Parathyroid adenoma (tissue), 2 donors: ENCODE data around the gene PGC.

Experiments
- H2AFZ ChIP-seq: fragments of 300-600 bp; sonication (generic); one replicate; pipeline ENCODE4 v1.7.0; 2017; ENCODE audit warnings: antibody characterized with exemption, mild to moderate bottlenecking
- H3K27ac ChIP-seq: fragments of 300-600 bp; sonication (generic); one replicate; pipeline ENCODE4 v1.7.0; 2017
- H3K27me3 ChIP-seq: fragments of 300-600 bp; sonication (generic); one replicate; pipeline ENCODE4 v1.7.0; 2017; ENCODE audit warnings: low read length; ENCODE audit not compliant: control insufficient read depth, insufficient read depth
- H3K36me3 ChIP-seq: fragments of 300-600 bp; sonication (generic); one replicate; pipeline ENCODE4 v1.7.0; 2017; ENCODE audit warnings: low read length; ENCODE audit not compliant: control insufficient read depth, insufficient read depth
- H3K4me1 ChIP-seq: fragments of 300-600 bp; sonication (generic); one replicate; pipeline ENCODE4 v1.7.0; 2017; ENCODE audit warnings: control low read depth
- H3K4me2 ChIP-seq: fragments of 300-600 bp; sonication (generic); one replicate; pipeline ENCODE4 v1.7.0; 2017; ENCODE audit warnings: low read length
- H3K4me3 ChIP-seq: fragments of 300-600 bp; sonication (generic); one replicate; pipeline ENCODE4 v1.7.0; 2017; ENCODE audit warnings: low read depth, low read length
- H3K79me2 ChIP-seq: fragments of 300-600 bp; sonication (generic); one replicate; pipeline ENCODE4 v1.7.0; 2017; ENCODE audit warnings: control low read depth
- H3K9ac ChIP-seq: fragments of 300-600 bp; sonication (generic); one replicate; pipeline ENCODE4 v1.7.0; 2017; ENCODE audit warnings: mild to moderate bottlenecking
- H3K9me3 ChIP-seq: fragments of 300-600 bp; sonication (generic); one replicate; pipeline ENCODE4 v1.7.0; 2017; ENCODE audit warnings: low read length; ENCODE audit not compliant: control insufficient read depth
- TF ChIP-seq, protein P1 (sequence below): fragments of 300-600 bp; sonication (generic); IDR thresholded peaks from one replicate; pipeline ENCODE4 v1.7.0; 2017; ENCODE audit warnings: antibody characterized with exemption, mild to moderate bottlenecking
- donor health status: primary hyperparathyroidism.

Gene PGC

DNA sequence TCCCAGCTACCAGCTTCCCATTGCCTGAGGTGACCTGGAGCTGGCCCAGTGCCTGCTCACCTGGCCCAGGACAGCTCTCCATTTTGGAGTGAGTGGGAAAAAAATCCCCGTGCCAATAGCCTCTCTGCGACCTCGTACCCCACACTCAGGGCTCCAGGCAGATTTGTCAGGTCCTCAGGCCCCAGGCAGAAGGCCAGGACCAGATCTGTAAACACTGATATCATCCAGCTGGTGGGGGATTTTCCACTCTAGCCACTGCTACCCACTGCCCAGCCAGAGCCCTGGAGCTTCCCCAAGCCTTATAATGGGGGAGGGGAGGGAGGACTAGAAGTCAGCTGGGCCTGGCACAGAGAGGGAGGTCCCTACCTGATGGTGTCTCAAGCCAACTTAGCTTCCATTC is 1.3 kb upstream of the PGC start:
- H3K9me3 ChIP-seq = no peaks in the 10 kb centered on the region
- no peaks in the 10 kb centered on the region for H3K36me3 ChIP-seq
- no peak overlapping the region for H3K4me3 ChIP-seq
- no peaks in the 10 kb centered on the region for H3K79me2 ChIP-seq
- peaks cover 5% of the 10 kb centered on the region for H3K4me1 ChIP-seq
- no peak overlapping the region for H2AFZ ChIP-seq
- H3K27ac ChIP-seq = no peak overlapping the region
- no peaks in the 10 kb centered on the region for H3K27me3 ChIP-seq
- H3K9ac ChIP-seq = no peak overlapping the region
- TF ChIP-seq, protein P1, sequence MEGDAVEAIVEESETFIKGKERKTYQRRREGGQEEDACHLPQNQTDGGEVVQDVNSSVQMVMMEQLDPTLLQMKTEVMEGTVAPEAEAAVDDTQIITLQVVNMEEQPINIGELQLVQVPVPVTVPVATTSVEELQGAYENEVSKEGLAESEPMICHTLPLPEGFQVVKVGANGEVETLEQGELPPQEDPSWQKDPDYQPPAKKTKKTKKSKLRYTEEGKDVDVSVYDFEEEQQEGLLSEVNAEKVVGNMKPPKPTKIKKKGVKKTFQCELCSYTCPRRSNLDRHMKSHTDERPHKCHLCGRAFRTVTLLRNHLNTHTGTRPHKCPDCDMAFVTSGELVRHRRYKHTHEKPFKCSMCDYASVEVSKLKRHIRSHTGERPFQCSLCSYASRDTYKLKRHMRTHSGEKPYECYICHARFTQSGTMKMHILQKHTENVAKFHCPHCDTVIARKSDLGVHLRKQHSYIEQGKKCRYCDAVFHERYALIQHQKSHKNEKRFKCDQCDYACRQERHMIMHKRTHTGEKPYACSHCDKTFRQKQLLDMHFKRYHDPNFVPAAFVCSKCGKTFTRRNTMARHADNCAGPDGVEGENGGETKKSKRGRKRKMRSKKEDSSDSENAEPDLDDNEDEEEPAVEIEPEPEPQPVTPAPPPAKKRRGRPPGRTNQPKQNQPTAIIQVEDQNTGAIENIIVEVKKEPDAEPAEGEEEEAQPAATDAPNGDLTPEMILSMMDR = no peak
- H3K4me2 ChIP-seq = no peak overlapping the region

DNA sequence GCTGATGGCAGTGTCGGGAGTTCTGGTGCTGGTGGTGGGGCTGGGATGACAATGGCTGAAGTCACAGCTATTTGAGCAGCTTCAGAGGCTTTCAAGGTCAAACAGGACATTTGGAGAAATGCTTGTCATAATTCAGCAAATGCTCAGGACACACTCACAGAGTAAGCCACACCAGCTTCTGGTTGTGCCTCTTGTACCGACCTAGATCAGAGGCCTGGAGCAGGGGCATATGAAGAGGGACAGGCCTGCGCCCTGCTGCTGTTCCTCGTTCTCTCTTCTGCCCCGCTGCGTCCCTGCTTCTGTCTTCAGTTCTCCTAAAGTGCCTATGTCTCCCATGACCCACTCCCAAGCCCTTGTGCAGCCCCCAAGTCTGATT is 893 bp upstream of the PGC start:
- Histone ChIP-seq H3K79me2 (no peaks in the 10 kb centered on the region), H3K27ac (no peak overlapping the region), H3K36me3 (no peaks in the 10 kb centered on the region), H3K4me2 (no peak overlapping the region), H3K9me3 (no peaks in the 10 kb centered on the region), H3K27me3 (no peaks in the 10 kb centered on the region), H3K9ac (no peak overlapping the region), H2AFZ (no peak overlapping the region), H3K4me1 (peaks cover 5% of the 10 kb centered on the region), H3K4me3 (no peak overlapping the region)
- TF ChIP-seq, protein P1 = no peak

DNA sequence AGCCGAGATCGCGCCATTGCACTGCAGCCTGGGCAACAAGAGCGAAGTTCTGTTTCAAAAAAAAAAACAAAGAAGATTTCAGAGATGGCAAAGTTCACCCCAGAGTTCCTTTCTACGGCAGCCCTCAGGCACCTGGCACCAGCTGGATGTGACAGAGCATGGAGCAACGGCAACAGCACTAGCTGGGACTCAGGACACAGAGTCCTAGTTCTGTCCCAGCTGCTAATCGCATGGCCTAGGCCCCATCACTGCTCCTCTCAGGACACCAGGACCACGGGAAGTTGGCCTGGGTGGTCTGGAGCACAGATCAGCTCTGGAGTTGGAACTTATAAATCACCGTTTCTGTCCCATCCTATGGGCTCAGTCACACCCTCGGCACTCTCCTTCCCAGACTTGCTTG is 1.1 kb downstream of the PGC start:
- H3K4me2 ChIP-seq = no peak overlapping the region
- no peak overlapping the region for H2AFZ ChIP-seq
- H3K27me3 ChIP-seq = no peaks in the 10 kb centered on the region
- no peaks in the 10 kb centered on the region for H3K79me2 ChIP-seq
- no peak overlapping the region for H3K4me3 ChIP-seq
- no peaks in the 10 kb centered on the region for H3K36me3 ChIP-seq
- no peaks in the 10 kb centered on the region for H3K9me3 ChIP-seq
- TF ChIP-seq, protein P1 = no peak
- no peak overlapping the region for H3K27ac ChIP-seq
- H3K4me1 ChIP-seq = peaks cover 5% of the 10 kb centered on the region
- H3K9ac ChIP-seq = no peak overlapping the region

DNA sequence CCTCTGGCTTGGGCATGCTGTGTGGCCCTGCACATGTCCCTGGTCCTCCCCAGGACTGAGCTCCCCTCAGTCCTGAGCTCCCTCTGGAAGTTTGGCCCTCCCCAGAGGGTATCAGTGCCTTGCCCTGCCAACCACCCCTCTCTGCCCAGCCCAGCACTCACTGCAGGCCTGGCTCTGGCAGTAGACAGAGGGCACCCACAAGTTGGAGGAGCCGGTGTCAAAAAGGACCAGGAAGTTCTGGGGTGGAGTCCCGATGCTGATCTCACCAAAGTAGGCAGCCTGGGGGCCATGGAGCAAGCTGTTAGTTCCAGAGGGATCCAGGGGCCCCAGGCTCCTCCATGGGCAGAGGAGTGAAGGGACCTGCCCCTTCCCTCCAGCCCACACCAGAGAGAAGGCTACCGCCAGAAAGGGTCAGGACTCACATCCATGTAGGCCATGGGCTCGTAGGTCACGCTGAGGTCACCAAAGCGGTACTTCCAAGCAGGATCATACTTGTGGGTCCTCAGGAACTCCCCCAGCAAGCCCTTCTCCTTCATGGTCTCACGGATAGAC is 2.9 kb downstream of the PGC start:
- H3K36me3 ChIP-seq = no peaks in the 10 kb centered on the region
- no peaks in the 10 kb centered on the region for H3K27me3 ChIP-seq
- H3K79me2 ChIP-seq = no peaks in the 10 kb centered on the region
- H3K27ac ChIP-seq = no peak overlapping the region
- H2AFZ ChIP-seq = no peak overlapping the region
- H3K4me3 ChIP-seq = no peak overlapping the region
- TF ChIP-seq, protein P1 = no peak
- no peak overlapping the region for H3K9ac ChIP-seq
- H3K4me1 ChIP-seq = peaks cover 5% of the 10 kb centered on the region
- no peaks in the 10 kb centered on the region for H3K9me3 ChIP-seq
- H3K4me2 ChIP-seq = no peak overlapping the region
